Measurements from ENCODE around the gene TUBA4B.

DNA sequence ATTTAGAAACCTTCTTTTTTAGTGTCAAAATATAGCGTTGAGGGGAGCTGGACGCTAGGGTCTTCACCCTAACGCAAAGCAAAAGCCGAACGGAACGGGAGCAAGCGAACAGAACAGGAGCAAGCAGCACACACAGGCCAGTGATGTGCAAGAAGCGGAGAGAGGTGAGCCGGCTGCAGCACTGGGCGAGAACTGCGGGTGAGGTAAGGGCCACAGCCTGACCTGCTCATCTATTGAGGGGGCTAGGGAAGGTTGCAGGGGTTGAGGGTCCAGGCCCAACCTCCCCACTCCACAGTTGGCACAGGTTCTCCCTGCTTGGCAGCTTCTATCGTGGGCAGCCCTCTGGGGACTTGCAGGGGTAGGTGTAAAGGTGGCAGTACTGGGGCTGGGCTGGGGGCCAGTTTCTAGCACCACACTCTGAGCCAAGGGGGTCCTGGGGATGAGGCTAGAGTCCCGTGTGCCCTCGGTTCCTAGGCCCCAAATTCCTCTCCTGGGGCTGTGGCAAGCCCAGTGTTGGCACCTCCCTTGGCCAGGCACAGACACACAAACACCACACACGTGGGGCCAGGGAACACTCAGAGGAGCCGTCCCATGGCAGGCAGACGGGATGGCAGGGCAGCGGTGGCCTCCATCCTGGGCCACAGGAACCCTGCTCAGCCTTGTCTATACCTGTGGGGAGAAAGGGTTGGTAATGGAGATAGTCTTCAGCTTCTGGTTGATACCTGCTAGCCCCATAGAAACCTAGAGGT, 33.1 kb upstream of the TUBA4B start:
- TF ChIP-seq, protein P1, sequence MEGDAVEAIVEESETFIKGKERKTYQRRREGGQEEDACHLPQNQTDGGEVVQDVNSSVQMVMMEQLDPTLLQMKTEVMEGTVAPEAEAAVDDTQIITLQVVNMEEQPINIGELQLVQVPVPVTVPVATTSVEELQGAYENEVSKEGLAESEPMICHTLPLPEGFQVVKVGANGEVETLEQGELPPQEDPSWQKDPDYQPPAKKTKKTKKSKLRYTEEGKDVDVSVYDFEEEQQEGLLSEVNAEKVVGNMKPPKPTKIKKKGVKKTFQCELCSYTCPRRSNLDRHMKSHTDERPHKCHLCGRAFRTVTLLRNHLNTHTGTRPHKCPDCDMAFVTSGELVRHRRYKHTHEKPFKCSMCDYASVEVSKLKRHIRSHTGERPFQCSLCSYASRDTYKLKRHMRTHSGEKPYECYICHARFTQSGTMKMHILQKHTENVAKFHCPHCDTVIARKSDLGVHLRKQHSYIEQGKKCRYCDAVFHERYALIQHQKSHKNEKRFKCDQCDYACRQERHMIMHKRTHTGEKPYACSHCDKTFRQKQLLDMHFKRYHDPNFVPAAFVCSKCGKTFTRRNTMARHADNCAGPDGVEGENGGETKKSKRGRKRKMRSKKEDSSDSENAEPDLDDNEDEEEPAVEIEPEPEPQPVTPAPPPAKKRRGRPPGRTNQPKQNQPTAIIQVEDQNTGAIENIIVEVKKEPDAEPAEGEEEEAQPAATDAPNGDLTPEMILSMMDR (IDR thresholded peaks at IDR 0.05) = no peak
- no peak for TF ChIP-seq POLR2A (IDR thresholded peaks at IDR 0.05)

All from body of pancreas (tissue), 4 donors.